GM23338 (cell line): ENCODE results near the gene MOB3C. TPM values are rescaled to one million over a fixed set of nuclear protein-coding genes. Genes with fewer than 3 reads are reported as not detected.

Experiments used
- ATAC-seq: fragments of 200-7000 bp; cut with Tn5 transposase; 3 replicates; pipeline ENCODE4 v1.9.1; 2020
- DNase-seq: peaks from one replicate; pipeline ENCODE4 v3.0.0-alpha.2; 2015; ENCODE audit warnings: low spot score
- H2AFZ ChIP-seq: fragments of 200-600 bp; sonication (generic); 2 replicates; pipeline ENCODE4 v1.8.0; 2016; ENCODE audit warnings: antibody characterized with exemption, mild to moderate bottlenecking, moderate library complexity
- H3F3A ChIP-seq: fragments of 200-600 bp; sonication (generic); replicated peaks from 2 replicates; pipeline ENCODE4 v1.8.0; 2017; ENCODE audit warnings: antibody characterized with exemption, mixed run types, low read depth
- H3K27ac ChIP-seq: fragments of 200-600 bp; sonication (generic); 2 replicates; pipeline ENCODE4 v1.6.1; 2016; ENCODE audit warnings: low read depth
- H3K27me3 ChIP-seq: fragments of 200-600 bp; sonication (generic); 2 replicates; pipeline ENCODE4 v1.8.0; 2016; ENCODE audit warnings: mild to moderate bottlenecking, mixed run types, moderate library complexity; ENCODE audit not compliant: insufficient read depth
- H3K36me3 ChIP-seq: fragments of 200-600 bp; sonication (generic); 2 replicates; pipeline ENCODE4 v1.8.0; 2016; ENCODE audit warnings: mild to moderate bottlenecking; ENCODE audit not compliant: insufficient read depth
- H3K4me1 ChIP-seq: fragments of 200-600 bp; sonication (generic); 2 replicates; pipeline ENCODE4 v1.8.0; 2016; ENCODE audit warnings: mild to moderate bottlenecking, moderate library complexity; ENCODE audit not compliant: insufficient read depth
- H3K4me2 ChIP-seq: fragments of 200-600 bp; sonication (generic); 2 replicates; pipeline ENCODE4 v1.7.1; 2017; ENCODE audit warnings: mixed run types
- H3K4me3 ChIP-seq: fragments of 200-600 bp; sonication (generic); 2 replicates; pipeline ENCODE4 v1.6.1; 2016; ENCODE audit warnings: mixed run types
- H3K79me2 ChIP-seq: fragments of 200-600 bp; sonication (generic); replicated peaks from 2 replicates; pipeline ENCODE4 v1.8.0; 2017; ENCODE audit warnings: mild to moderate bottlenecking; ENCODE audit not compliant: insufficient read depth
- H3K9me2 ChIP-seq: fragments of 200-600 bp; sonication (generic); 2 replicates; pipeline ENCODE4 v1.8.0; 2017; ENCODE audit not compliant: insufficient read depth
- H4K20me1 ChIP-seq: fragments of 200-600 bp; sonication (generic); replicated peaks from 2 replicates; pipeline ENCODE4 v1.8.0; 2017; ENCODE audit warnings: mild to moderate bottlenecking; ENCODE audit not compliant: insufficient read depth
- H3K27ac Mint-ChIP-seq: 2 replicates; pipeline ENCODE4 v1.8.0; 2020; ENCODE audit warnings: inconsistent platforms, mild to moderate bottlenecking, moderate library complexity, mixed read lengths
- H3K27me3 Mint-ChIP-seq: 3 replicates; pipeline ENCODE4 v1.8.0; 2022; ENCODE audit warnings: low read depth, mild to moderate bottlenecking, moderate library complexity, mixed read lengths, inconsistent platforms; ENCODE audit not compliant: insufficient read depth, poor library complexity
- H3K36me3 Mint-ChIP-seq: 3 replicates; pipeline ENCODE4 v1.8.0; 2021; ENCODE audit warnings: low read depth, mild to moderate bottlenecking, inconsistent platforms, moderate library complexity, mixed read lengths
- H3K4me1 Mint-ChIP-seq: 3 replicates; pipeline ENCODE4 v1.8.0; 2020; ENCODE audit warnings: mild to moderate bottlenecking, inconsistent platforms, mixed read lengths
- H3K4me3 Mint-ChIP-seq: 3 replicates; pipeline ENCODE4 v1.8.0; 2021; ENCODE audit warnings: moderate library complexity, mild to moderate bottlenecking, inconsistent platforms, mixed read lengths
- H3K9me3 Mint-ChIP-seq: 3 replicates; pipeline ENCODE4 v1.8.0; 2020; ENCODE audit warnings: moderate library complexity, mild to moderate bottlenecking, inconsistent platforms, mixed read lengths
- CTCF ChIP-seq, 2 experiments: fragments of 200-600 bp in 1 of 2; sonication (generic) in 1 of 2; conservative IDR thresholded peaks; 2 replicates each; pipeline versions ENCODE4 v1.5.1 to v1.6.1; 2016 to 2017; ENCODE audit warnings: antibody characterized with exemption in 2 of 2, low read depth in 2 of 2, mild to moderate bottlenecking in 2 of 2, moderate library complexity in 1 of 2
- ETS1 ChIP-seq: IDR thresholded peaks from 2 replicates; pipeline ENCODE4 v1.6.1; 2016; ENCODE audit warnings: antibody characterized with exemption
- EZH2phosphoT487 ChIP-seq: fragments of 200-600 bp; sonication (generic); IDR thresholded peaks from one replicate; pipeline ENCODE4 v1.8.1; 2018; ENCODE audit warnings: antibody characterized with exemption; ENCODE audit not compliant: unreplicated experiment
- NANOG ChIP-seq: IDR thresholded peaks from 2 replicates; pipeline ENCODE4 v1.6.1; 2016; ENCODE audit warnings: antibody characterized with exemption, borderline replicate concordance
- STAT1 ChIP-seq: IDR thresholded peaks from one replicate; pipeline ENCODE4 v1.6.1; 2016; ENCODE audit warnings: antibody characterized with exemption; ENCODE audit not compliant: unreplicated experiment
- ZNF114 ChIP-seq: fragments of 250-450 bp; sonication (Bioruptor Pico); IDR thresholded peaks from 2 replicates; pipeline ENCODE4 v1.5.0; 2020; ENCODE audit warnings: mild to moderate bottlenecking, moderate library complexity
- ZNF462 ChIP-seq: fragments of 250-450 bp; sonication (Bioruptor Pico); IDR thresholded peaks from 2 replicates; pipeline ENCODE4 v1.5.0; 2020; ENCODE audit warnings: mild to moderate bottlenecking, moderate library complexity
- polyA plus RNA-seq: library from polyadenylated mRNA; unstranded; fragments of >200 nt; fragmentation: Nextera tagmentation; extraction: Ambion mirVana; gene quantifications from 2 replicates; pipeline ENCODE4 v1.2.1, GENCODE V29; 2016
- total RNA-seq: library from RNA; depleted of rRNA; stranded (reverse); fragments of >200 nt; shearing (Covaris generic); gene quantifications from 2 replicates; pipeline ENCODE4 v1.2.3, GENCODE V29; 2014

Gene MOB3C
- total and polyA plus RNA-seq, 2 experiments from 2014 or later = 1.1 to 6.2 TPM

- no peak overlapping the region for H3K27ac ChIP-seq
- H3K4me3 ChIP-seq = no peak overlapping the region
- DNase-seq = peak; percentile 76
- peaks cover 15% of the 10 kb centered on the region for H3K27me3 ChIP-seq
- Mint-ChIP-seq H3K4me3 (no peak overlapping the region), H3K27me3 (peaks cover 1% of the 10 kb centered on the region), H3K4me1 (peaks cover 6% of the 10 kb centered on the region), H3K36me3 (no peaks in the 10 kb centered on the region), H3K9me3 (no peaks in the 10 kb centered on the region), H3K27ac (no peak overlapping the region)
- H3K4me2 ChIP-seq = no peak overlapping the region
- no peak overlapping the region for H2AFZ ChIP-seq
- H3F3A ChIP-seq = no peaks in the 10 kb centered on the region
- H4K20me1 ChIP-seq = no peaks in the 10 kb centered on the region
- no peaks in the 10 kb centered on the region for H3K9me2 ChIP-seq
- H3K36me3 ChIP-seq = no peaks in the 10 kb centered on the region
- peaks cover 2% of the 10 kb centered on the region; the same call in 1 of the 2 replicates for H3K4me1 ChIP-seq
- H3K79me2 ChIP-seq = no peaks in the 10 kb centered on the region
- peak; percentile 87 for ATAC-seq
- TF ChIP-seq CTCF (conservative IDR thresholded peaks at IDR 0.05; ENCODE audit: low read depth in 2 of 2) (peak; percentile 68 to 82), STAT1 (no peak)
Measured at GRCh38 chr1:46622344-46622743, 5.7 kb upstream of the MOB3C start.

- TF ChIP-seq NANOG = no peak
- H3K27ac Mint-ChIP-seq = no peak overlapping the region
- Histone ChIP-seq H3K27me3 (peaks cover 19% of the 10 kb centered on the region), H3K27ac (no peak overlapping the region), H3K9me2 (no peaks in the 10 kb centered on the region), H3K4me1 (peaks cover 6% of the 10 kb centered on the region; the same call in 1 of the 2 replicates), H3K36me3 (no peaks in the 10 kb centered on the region), H3K79me2 (no peaks in the 10 kb centered on the region), H3K4me2 (no peak overlapping the region), H3K4me3 (no peak overlapping the region), H2AFZ (no peak overlapping the region), H3F3A (no peaks in the 10 kb centered on the region), H4K20me1 (no peaks in the 10 kb centered on the region)
- H3K36me3 Mint-ChIP-seq = no peaks in the 10 kb centered on the region
- H3K4me3 Mint-ChIP-seq = no peak overlapping the region
- H3K4me1 Mint-ChIP-seq = peaks cover 10% of the 10 kb centered on the region
- no peak for DNase-seq
- H3K27me3 Mint-ChIP-seq = peaks cover 5% of the 10 kb centered on the region
- no peaks in the 10 kb centered on the region for H3K9me3 Mint-ChIP-seq
- ATAC-seq = no peak
Measured at GRCh38 chr1:46621930-46622329, 5.3 kb upstream of the MOB3C start.

GRCh38 chr1:46619656-46620258, 3.1 kb upstream of the MOB3C start:
- peaks cover 26% of the 10 kb centered on the region for H3K4me1 Mint-ChIP-seq
- H3K9me3 Mint-ChIP-seq = no peaks in the 10 kb centered on the region
- no peak for ATAC-seq
- TF ChIP-seq STAT1 (no peak), ZNF462 (CRISPR knock-in tag) (no peak), ETS1 (no peak), EZH2phosphoT487 (no peak), NANOG (no peak), ZNF114 (CRISPR knock-in tag) (no peak)

More at GRCh38 chr1:46619656-46620258, 3.1 kb upstream of the MOB3C start:
- H3K79me2 ChIP-seq = no peaks in the 10 kb centered on the region
- H3K4me3 Mint-ChIP-seq = no peak overlapping the region
- H3K27me3 Mint-ChIP-seq = peaks cover 19% of the 10 kb centered on the region
- no peaks in the 10 kb centered on the region for H4K20me1 ChIP-seq
- H3F3A ChIP-seq = no peaks in the 10 kb centered on the region
- H3K4me1 ChIP-seq = peaks cover 17% of the 10 kb centered on the region; the same call in 1 of the 2 replicates
- H3K4me3 ChIP-seq = no peak overlapping the region
- no peaks in the 10 kb centered on the region for H3K36me3 Mint-ChIP-seq
- H3K27me3 ChIP-seq = peaks cover 20% of the 10 kb centered on the region
- no peaks in the 10 kb centered on the region for H3K36me3 ChIP-seq
- DNase-seq = no peak
- no peaks in the 10 kb centered on the region for H3K9me2 ChIP-seq
- no peak overlapping the region for H3K4me2 ChIP-seq
- no peak overlapping the region for H3K27ac ChIP-seq
- H2AFZ ChIP-seq = no peak overlapping the region
- H3K27ac Mint-ChIP-seq = no peak overlapping the region
